PFSK-1 (cell line): ENCODE results near the gene FOLR1.

ENCODE experiments used
- FOXP2 ChIP-seq: optimal IDR thresholded peaks from 2 replicates; pipeline ENCODE3; 2011; ENCODE audit warnings: borderline replicate concordance, control low read depth, inconsistent platforms; ENCODE audit not compliant: insufficient read depth; ENCODE audit errors: extremely low read length, extremely low read depth
- POLR2AphosphoS5 ChIP-seq: IDR thresholded peaks from 2 replicates; pipeline ENCODE4 v1.6.1; 2012; ENCODE audit warnings: low read depth, mild to moderate bottlenecking, control low read depth, low read length, moderate library complexity
- REST ChIP-seq, 2 experiments: IDR thresholded peaks; 2 replicates each; pipeline versions ENCODE4 v1.6.1 to v1.8.0; 2011 to 2012; ENCODE audit warnings: low read depth in 2 of 2, low read length in 2 of 2, control low read depth in 1 of 2, inconsistent platforms in 1 of 2, mild to moderate bottlenecking in 1 of 2, moderate library complexity in 1 of 2; ENCODE audit not compliant: insufficient read depth in 1 of 2
- SIN3A ChIP-seq: IDR thresholded peaks from 2 replicates; pipeline ENCODE4 v1.6.1; 2012; ENCODE audit warnings: mild to moderate bottlenecking, low read length, moderate library complexity, borderline replicate concordance; ENCODE audit not compliant: insufficient read depth
- TAF1 ChIP-seq: IDR thresholded peaks from 2 replicates; pipeline ENCODE4 v1.6.1; 2012; ENCODE audit warnings: low read length, control low read depth, borderline replicate concordance; ENCODE audit not compliant: insufficient read depth

FOLR1 gene

DNA sequence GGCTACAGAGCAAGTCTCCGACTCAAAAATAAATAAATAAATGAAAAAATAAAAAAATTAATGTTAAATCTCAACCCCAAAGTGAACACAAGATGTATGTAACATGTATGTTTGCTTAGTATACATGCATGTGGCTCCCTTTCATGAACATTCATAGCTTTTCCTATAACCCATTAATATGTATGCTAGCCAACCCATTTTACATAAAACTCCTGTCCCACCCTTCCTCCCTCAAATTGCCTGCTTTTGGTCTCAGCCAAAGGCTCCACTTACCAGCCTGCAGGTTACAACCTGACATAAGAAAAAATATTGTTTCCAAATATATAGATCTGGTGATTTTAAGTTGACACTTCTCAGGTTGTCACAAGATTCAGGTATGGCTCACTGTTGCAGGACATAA lies 3.7 kb upstream of the FOLR1 start:
- no peak for TF ChIP-seq TAF1
- TF ChIP-seq FOXP2: no peak
- TF ChIP-seq SIN3A: no peak
- no peak for TF ChIP-seq POLR2AphosphoS5
- no peak for TF ChIP-seq REST (IDR thresholded peaks at IDR 0.05; ENCODE audit: insufficient read depth in 1 of 2, low read depth in 2 of 2, low read length in 2 of 2)

- TF ChIP-seq FOXP2: no peak
These were observed 2.3 kb upstream of the FOLR1 start for GRCh38 chr11:72189455-72190250.

GRCh38 chr11:72190631-72191071 lies 1.3 kb upstream of the FOLR1 start:
- TF ChIP-seq POLR2AphosphoS5: no peak
- no peak for TF ChIP-seq SIN3A
- no peak for TF ChIP-seq REST (IDR thresholded peaks at IDR 0.05; ENCODE audit: insufficient read depth in 1 of 2, low read depth in 2 of 2, low read length in 2 of 2)
- no peak for TF ChIP-seq FOXP2
- TF ChIP-seq TAF1: no peak

- no peak for TF ChIP-seq POLR2AphosphoS5
- TF ChIP-seq REST (IDR thresholded peaks at IDR 0.05; ENCODE audit: insufficient read depth in 1 of 2, low read depth in 2 of 2, low read length in 2 of 2): no peak
- no peak for TF ChIP-seq TAF1
- no peak for TF ChIP-seq FOXP2
- no peak for TF ChIP-seq SIN3A
These were observed 3.8 kb downstream of the FOLR1 start for GRCh38 chr11:72195518-72196270.

DNA sequence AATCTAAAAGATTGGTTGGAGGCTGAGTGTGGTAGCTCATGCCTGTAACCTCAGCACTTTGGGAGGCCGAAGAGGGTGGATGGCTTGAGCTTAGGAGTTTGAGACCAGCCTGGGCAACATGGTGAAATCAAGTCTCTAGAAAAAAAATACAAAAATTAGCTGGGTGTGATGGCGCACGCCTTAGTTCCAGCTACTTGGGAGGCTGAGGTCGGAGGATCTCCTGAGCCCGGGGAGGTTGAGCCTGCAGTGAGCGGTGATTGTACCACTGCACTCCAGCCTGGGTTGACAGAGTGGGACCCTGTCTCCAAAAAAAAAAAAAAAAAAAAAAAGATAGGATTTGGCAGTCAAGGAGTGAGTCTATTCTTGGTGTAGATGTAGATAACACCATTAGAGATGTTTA lies 10.6 kb downstream of the FOLR1 start:
- TF ChIP-seq TAF1 (no peak), SIN3A (no peak), POLR2AphosphoS5 (no peak), FOXP2 (no peak), REST (IDR thresholded peaks at IDR 0.05; ENCODE audit: insufficient read depth in 1 of 2, low read depth in 2 of 2, low read length in 2 of 2) (no peak)
